NCI-H1694 (cell line): ENCODE results near the gene SPPL2B.
A peak's percentile ranks its signal among the peaks of the same experiment; 100 is the strongest.

ENCODE experiments used
- DNase-seq: peaks from one replicate; lab custom pipeline; 2025; lab: John Stamatoyannopoulos, UW

SPPL2B gene

DNA sequence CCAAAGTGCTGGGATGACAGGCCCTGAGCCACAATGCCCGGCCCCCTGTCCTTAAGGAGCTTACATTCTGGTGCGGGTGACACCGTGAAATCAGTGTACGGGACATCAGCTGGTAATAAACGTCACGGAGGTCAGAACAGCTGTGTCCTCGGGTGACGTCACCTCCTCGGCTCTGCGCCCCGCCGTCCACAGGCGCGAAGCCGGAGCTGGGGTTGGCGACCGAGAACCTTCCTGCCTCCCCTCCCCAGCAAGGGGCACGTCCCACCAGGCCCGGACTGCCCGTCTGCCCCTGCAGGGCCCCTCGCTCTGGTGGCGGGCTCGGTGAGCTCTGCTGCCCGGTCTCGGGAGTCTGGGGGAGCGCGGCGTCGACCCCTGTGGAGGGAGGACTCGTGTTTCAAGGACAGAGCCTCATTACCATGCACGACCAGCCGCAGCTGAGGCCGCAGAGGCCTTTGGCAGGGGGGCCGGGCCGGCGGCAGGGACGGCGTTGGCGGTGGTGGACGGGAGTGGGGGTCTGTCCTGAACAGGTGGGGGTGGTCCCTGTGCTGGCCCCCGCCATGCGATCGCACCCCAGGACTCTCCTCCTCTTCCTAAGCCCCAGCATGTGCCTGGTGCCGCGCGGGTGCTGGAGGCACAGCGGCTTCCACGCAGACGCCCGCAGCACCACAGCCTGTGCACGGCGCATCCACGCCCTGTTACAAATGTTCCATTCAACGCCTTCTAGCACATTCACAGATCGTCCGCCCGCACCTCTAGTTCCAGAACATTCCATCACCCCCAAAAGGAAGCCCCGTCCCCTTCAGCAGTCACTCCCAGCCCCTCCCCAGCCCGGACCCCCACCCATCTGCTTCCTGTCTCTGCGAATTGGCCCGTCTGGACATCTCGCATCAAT is 25.9 kb upstream of the SPPL2B start:
- DNase-seq = no peak

- DNase-seq = no peak
Observed at GRCh38 chr19:2303211-2303798, 25.2 kb upstream of the SPPL2B start.

DNA sequence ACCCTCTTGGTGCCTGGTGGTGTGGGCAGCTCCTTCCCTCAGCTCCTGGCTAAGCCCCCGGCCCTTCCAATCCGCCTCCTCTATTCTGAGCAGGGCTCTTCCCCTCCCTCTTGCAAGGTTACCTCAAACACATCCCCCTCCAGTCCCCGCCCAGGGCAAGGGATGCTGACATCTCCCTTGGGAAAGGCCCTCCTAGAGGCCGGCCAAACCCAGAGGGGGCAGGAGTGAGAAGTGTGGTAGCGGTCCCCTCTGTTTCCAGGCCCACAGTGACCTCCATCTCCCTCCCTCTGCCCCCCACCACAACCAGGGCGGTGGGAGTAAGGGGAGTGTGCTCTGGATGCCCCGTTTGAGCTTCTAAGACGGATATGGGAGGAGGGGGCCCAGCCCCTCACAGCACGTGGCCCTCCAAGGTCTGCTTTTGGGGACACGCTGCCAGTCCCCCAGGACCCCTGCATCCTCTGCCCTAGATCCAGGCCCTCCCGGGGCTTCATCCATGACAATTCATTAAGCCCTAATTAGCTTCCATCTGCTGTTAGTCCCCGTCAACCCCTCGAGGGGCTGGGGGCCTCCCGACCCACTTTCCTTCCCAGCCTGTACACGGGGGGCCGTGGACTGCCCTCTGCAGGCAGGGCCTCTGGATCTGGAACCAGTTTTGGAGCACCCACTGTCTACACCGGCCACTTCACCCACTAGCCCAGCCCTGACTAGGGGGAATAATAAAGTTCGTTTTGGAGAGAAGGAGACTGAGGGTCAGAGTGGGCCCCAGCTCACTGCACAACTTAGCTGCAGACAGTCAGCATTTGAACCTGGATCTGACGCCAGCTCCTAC is 22.8 kb upstream of the SPPL2B start:
- DNase-seq = no peak

- DNase-seq = no peak
Observed at GRCh38 chr19:2306281-2306806, 22.1 kb upstream of the SPPL2B start.

DNA sequence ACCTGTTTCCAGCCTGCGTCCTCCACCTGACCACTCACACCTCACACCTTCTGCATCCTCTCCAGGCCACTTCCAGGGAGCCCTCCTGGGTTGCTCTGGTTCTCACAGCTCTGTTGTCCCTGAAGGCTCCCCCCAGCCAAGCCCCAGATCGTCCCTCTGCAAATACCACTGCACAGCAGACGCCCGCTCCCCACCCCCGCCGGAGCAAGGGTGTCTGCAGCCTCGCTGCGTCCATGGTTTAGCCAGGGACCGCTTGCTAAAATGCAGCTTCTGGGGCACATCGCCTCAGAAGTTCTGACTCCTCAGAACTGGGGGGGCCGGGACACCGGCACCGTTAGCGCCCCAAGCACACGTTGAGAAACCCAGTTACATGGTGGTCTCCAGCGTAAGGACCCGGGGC is 21.5 kb upstream of the SPPL2B start:
- no peak for DNase-seq

DNA sequence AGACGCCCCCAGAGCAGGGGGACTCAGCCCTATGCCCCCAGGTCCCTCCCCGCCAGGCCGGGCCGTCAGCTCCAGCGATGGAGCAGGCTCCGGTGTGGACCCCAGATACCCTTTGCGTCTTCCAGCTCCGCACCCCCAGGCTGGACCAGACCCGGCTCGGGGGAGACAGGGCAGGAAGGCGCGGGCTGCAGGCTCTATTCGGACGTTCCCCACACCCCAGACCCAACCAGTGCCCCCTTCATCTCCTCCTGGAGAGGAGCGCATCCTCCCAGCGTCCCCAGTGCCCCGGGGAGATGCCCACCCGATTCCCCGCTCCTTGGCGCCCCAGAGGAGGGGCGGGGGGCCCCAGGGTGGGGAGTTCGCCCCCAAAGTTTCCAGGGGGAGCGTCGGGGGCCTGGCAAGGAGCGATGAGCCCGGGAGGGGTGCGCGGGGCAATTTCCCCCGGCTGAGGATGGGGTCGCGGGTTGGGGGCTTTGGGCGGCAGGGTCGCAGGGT is 20.9 kb upstream of the SPPL2B start:
- no peak for DNase-seq

DNA sequence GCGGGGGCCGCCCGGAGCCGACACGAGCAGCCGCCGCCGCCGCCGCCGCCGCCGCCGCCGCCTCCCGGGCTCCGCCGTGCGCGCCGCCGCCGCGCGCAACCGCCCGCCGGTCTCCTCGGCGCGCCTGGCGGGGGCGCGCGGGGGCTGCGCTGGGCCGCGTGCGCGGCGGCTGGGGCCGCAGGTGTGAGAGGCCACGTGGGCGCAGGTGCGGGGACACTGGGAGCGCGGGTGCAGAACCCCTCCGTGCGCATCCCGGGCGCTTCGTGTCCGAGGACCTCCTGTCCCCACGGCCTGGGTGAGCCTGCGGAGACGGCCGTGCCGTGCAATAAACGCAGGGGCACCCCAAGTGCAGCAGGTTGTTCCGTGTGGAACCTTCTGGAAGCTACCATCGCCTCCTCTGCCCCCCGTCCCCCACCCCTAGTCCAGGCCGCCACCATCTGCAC is 20.3 kb upstream of the SPPL2B start, which contains the start of gene LINGO3:
Gene LINGO3 (minus strand): TSS at position 41 of the 443 bp plus-strand sequence. CDS start 16,378 bp downstream, outside the sequence.
- no peak for DNase-seq

GRCh38 chr19:2309734-2310362 is 18.6 kb upstream of the SPPL2B start:
- peak; percentile 33 for DNase-seq

- no peak for DNase-seq
Observed at GRCh38 chr19:2311093-2311492, 17.4 kb upstream of the SPPL2B start.

- no peak for DNase-seq
Observed at GRCh38 chr19:2312820-2313501, 15.5 kb upstream of the SPPL2B start.

DNA sequence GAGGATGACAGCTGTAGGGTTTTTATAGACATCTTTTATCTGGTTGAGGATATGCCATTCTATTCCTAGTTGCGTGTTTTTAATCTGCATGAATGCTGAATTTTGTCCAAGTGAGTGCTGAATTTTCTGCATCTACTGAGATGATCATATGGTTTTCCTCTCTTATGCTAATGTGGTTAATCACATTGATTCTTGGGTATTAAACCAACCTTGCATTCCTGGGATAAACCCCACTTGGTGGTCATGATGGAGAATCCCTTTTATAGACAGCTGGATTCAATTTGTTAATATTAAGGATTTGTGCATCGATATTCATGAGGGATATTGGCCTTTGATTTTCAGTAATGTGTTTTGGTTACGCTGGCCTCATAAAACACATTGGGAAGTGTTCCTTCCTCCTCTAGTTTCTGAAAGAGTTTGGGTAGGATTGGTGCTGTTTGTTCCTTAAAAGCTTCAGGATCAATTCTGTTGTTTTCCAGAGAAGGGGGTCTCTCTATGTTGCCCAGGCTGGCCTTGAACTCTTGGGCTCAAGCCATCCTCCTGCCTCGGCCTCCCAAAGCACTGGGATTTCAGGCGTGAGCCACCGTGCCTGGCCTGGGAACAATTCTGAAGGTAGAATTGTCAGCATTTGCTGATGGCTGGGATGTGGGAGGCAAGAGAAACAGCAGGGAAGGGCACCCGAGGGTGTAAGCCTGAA is 13.2 kb upstream of the SPPL2B start:
- no peak for DNase-seq

DNA sequence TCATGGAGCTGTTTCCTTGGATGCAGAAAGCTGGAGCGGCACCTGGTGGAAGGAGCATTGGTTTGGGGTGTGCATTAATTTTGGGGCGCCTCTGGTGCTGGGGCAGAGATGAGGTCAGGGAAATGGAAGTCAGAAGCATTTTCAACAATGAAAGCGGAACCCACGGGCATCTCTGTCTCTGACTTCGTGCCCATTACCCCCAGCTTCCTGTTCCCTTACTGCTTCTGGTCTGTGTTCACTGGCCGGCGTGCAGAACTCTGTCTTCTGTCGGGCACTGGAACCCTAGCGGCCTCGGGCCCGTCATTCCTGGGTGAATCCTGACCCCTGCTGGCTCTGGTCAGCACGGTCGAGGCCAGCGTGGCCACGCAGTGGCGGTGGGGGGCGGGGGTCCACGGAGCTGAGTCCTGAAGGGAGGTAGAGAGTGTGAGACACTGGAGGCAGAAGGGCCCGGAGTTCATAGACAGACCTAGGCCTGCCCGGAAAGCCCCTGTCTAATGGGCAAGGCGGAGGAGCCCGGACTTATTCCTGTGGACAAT is 12.6 kb upstream of the SPPL2B start:
- no peak for DNase-seq

DNA sequence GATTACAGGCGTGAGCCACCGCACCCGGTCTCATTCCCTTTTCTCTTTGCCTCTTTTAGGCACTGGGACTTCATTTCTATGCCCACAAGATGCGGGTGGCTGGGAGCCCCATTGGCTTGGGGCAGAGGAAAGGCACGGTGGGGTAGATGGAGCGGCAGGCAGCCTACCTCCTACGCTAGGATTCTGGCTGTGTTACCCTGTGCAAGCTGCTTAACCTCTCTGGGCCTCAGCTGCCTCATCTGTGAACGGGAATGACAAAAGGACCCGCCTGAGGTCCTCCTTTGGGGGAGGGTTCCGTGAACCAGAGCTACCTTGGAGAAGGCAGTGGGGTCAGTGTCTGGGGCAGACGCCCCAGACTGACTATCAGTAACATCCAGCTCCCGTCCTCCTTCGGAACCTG is 11.2 kb upstream of the SPPL2B start:
- no peak for DNase-seq

DNA sequence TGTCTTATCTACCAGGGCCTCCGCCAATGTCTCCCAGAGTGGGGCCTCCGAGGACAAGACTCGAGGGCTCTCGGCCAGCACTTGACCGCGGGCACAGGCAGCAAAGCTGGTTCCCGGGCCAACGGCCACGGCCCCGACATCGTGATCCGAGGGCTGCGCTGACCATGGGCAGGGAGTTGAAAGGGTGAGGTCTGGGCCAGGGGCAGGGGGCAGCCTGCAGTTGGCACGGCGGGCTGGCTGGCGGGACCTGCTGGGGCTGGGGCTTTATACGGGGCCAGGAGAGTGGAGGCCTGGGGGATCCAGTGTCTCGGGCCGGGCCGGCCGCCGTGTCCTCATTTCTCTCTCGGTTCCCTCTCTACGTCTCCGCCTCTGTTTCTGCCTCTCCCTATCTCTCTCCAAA is 10.7 kb upstream of the SPPL2B start:
- DNase-seq = no peak

- no peak for DNase-seq
Observed at GRCh38 chr19:2318923-2319322, 9.6 kb upstream of the SPPL2B start.

- DNase-seq = no peak
Observed at GRCh38 chr19:2319551-2319950, 8.9 kb upstream of the SPPL2B start.

- no peak for DNase-seq
Observed at GRCh38 chr19:2320049-2320448, 8.4 kb upstream of the SPPL2B start.

- no peak for DNase-seq
Observed at GRCh38 chr19:2320939-2321338, 7.5 kb upstream of the SPPL2B start.

- DNase-seq = no peak
Observed at GRCh38 chr19:2321565-2322283, 6.8 kb upstream of the SPPL2B start.
